Esophagus squamous epithelium (tissue), 4 donors: Measurements from ENCODE around the gene ASTN2.

Experiments
- CTCF ChIP-seq, 6 experiments: fragments of 450-650 bp in 4 of 6; fragments of 200-600 bp in 2 of 6; sonication (generic) in 2 of 6; IDR thresholded peaks; one replicate each; pipeline ENCODE4 v1.5.1; 2016 to 2019; ENCODE audit warnings: antibody characterized with exemption in 6 of 6, mild to moderate bottlenecking in 4 of 6, moderate library complexity in 4 of 6
- POLR2A ChIP-seq, 4 donors: fragments of 450-650 bp; IDR thresholded peaks; one replicate each; pipeline ENCODE4 v1.6.1; 2017; ENCODE audit warnings: antibody characterized with exemption in 4 of 4, mild to moderate bottlenecking in 4 of 4, moderate library complexity in 3 of 4

GRCh38 chr9:116524778-116525470 lies 889.9 kb downstream of the ASTN2 start:
- TF ChIP-seq CTCF (IDR thresholded peaks at IDR 0.05) (no peak), POLR2A (IDR thresholded peaks at IDR 0.05) (no peak)
